Measurements from ENCODE around the gene KRTAP16-1. TPM values are rescaled to one million over a fixed set of nuclear protein-coding genes. Genes with fewer than 3 reads are reported as not detected.

KRTAP16-1 gene
- total RNA-seq, 1 donor from 2014 or later = not detected

GRCh38 chr17:41264599-41264998, 44.5 kb downstream of the KRTAP16-1 start:
- Histone ChIP-seq H3K9me3 (no peaks in the 10 kb centered on the region), H3K4me3 (no peak overlapping the region), H3K27me3 (ENCODE audit: low read depth) (peaks cover 12% of the 10 kb centered on the region), H3K36me3 (no peaks in the 10 kb centered on the region), H3K4me1 (no peaks in the 10 kb centered on the region), H3K27ac (no peak overlapping the region)
- no peak for DNase-seq
- intact Hi-C loops (cut with DNase I) = no loop called here
- no peak for ATAC-seq
- TF ChIP-seq CTCF (IDR thresholded peaks at IDR 0.05) = no peak

GRCh38 chr17:41263212-41263611, 45.9 kb downstream of the KRTAP16-1 start:
- no peak overlapping the region for H3K4me3 ChIP-seq
- H3K9me3 ChIP-seq = no peaks in the 10 kb centered on the region
- intact Hi-C loops (cut with DNase I) = no loop called here
- ATAC-seq (no peak), DNase-seq (no peak)
- H3K27ac ChIP-seq = no peak overlapping the region
- TF ChIP-seq CTCF (IDR thresholded peaks at IDR 0.05) = no peak
- H3K27me3 ChIP-seq (ENCODE audit: low read depth) = peaks cover 18% of the 10 kb centered on the region
- H3K4me1 ChIP-seq = no peaks in the 10 kb centered on the region
- no peaks in the 10 kb centered on the region for H3K36me3 ChIP-seq

GRCh38 chr17:41258406-41258805, 50.7 kb downstream of the KRTAP16-1 start:
- TF ChIP-seq CTCF (IDR thresholded peaks at IDR 0.05) = no peak
- DNase-seq (no peak), ATAC-seq (no peak)
- intact Hi-C loops (cut with DNase I) = no loop called here
- no peaks in the 10 kb centered on the region for H3K36me3 ChIP-seq
- peaks cover 16% of the 10 kb centered on the region for H3K27me3 ChIP-seq (ENCODE audit: low read depth)
- H3K4me1 ChIP-seq = no peaks in the 10 kb centered on the region
- no peak overlapping the region for H3K27ac ChIP-seq
- no peak overlapping the region for H3K4me3 ChIP-seq
- H3K9me3 ChIP-seq = no peaks in the 10 kb centered on the region

Other genes starting within 250 kb of the KRTAP16-1 start
- gene KRTAP2-3, start 249.2 kb downstream of the KRTAP16-1 start, total RNA-seq = not detected
- not detected for gene KRTAP2-4, start 243.4 kb downstream of the KRTAP16-1 start, total RNA-seq
- gene KRTAP4-7, start 225.2 kb downstream of the KRTAP16-1 start, total RNA-seq = not detected
- gene KRTAP4-8, start 211.2 kb downstream of the KRTAP16-1 start, total RNA-seq = not detected
- not detected for gene KRTAP4-16, start 207.1 kb downstream of the KRTAP16-1 start, total RNA-seq
- not detected for gene KRTAP4-9, start 203.9 kb downstream of the KRTAP16-1 start, total RNA-seq
- not detected for gene KRTAP4-11, start 190.9 kb downstream of the KRTAP16-1 start, total RNA-seq
- not detected for gene KRTAP4-12, start 185.1 kb downstream of the KRTAP16-1 start, total RNA-seq
- not detected for gene KRTAP4-6, start 168.8 kb downstream of the KRTAP16-1 start, total RNA-seq
- not detected for gene KRTAP4-5, start 159.5 kb downstream of the KRTAP16-1 start, total RNA-seq
- not detected for gene KRTAP4-4, start 148.6 kb downstream of the KRTAP16-1 start, total RNA-seq
- gene KRTAP4-3, start 141.1 kb downstream of the KRTAP16-1 start, total RNA-seq = not detected
- not detected for gene KRTAP4-2, start 131.1 kb downstream of the KRTAP16-1 start, total RNA-seq
- gene KRTAP4-1, start 124.4 kb downstream of the KRTAP16-1 start, total RNA-seq = not detected
- gene KRTAP9-1, start 119.4 kb downstream of the KRTAP16-1 start, total RNA-seq = not detected
- gene KRTAP9-2, start 82.7 kb downstream of the KRTAP16-1 start, total RNA-seq = not detected
- not detected for gene KRTAP9-3, start 76.9 kb downstream of the KRTAP16-1 start, total RNA-seq
- gene KRTAP9-8, start 71.3 kb downstream of the KRTAP16-1 start, total RNA-seq = not detected
- gene KRTAP9-4, start 59.6 kb downstream of the KRTAP16-1 start, total RNA-seq = not detected
- not detected for gene KRTAP9-9, start 53.9 kb downstream of the KRTAP16-1 start, total RNA-seq
- gene KRTAP9-6, start 43.9 kb downstream of the KRTAP16-1 start, total RNA-seq = not detected
- gene KRTAP9-7, start 33.6 kb downstream of the KRTAP16-1 start, total RNA-seq = not detected
- gene KRTAP29-1, start 6.5 kb downstream of the KRTAP16-1 start, total RNA-seq = not detected
- not detected for gene KRTAP17-1, start 6.4 kb upstream of the KRTAP16-1 start, total RNA-seq
- not detected for gene KRT33A, start 41.5 kb upstream of the KRTAP16-1 start, total RNA-seq
- gene KRT33B, start 60.5 kb upstream of the KRTAP16-1 start, total RNA-seq = not detected
- not detected for gene KRT34, start 73.0 kb upstream of the KRTAP16-1 start, total RNA-seq
- gene KRT31, start 88.3 kb upstream of the KRTAP16-1 start, total RNA-seq = not detected
- not detected for gene KRT37, start 115.3 kb upstream of the KRTAP16-1 start, total RNA-seq
- gene KRT38, start 131.7 kb upstream of the KRTAP16-1 start, total RNA-seq = not detected
- not detected for gene KRT32, start 158.1 kb upstream of the KRTAP16-1 start, total RNA-seq
- not detected for gene KRT35, start 171.8 kb upstream of the KRTAP16-1 start, total RNA-seq
- not detected for gene KRT36, start 180.6 kb upstream of the KRTAP16-1 start, total RNA-seq
- gene KRT13, start 196.3 kb upstream of the KRTAP16-1 start, total RNA-seq = 5.2 TPM
- gene KRT15, start 209.6 kb upstream of the KRTAP16-1 start, total RNA-seq = 9.0 TPM
- 212 TPM for gene KRT19, start 219.0 kb upstream of the KRTAP16-1 start, total RNA-seq